Fibroblast of mammary gland (primary cell): Measurements from ENCODE around the gene DOCK1.

ENCODE experiments used
- DNase-seq: peaks from one replicate; pipeline ENCODE4 v3.0.0-alpha.2; 2010; ENCODE audit warnings: low read depth
- H3K4me3 ChIP-seq: 2 replicates; pipeline ENCODE4 v1.5.1; 2011; ENCODE audit warnings: low read depth, mild to moderate bottlenecking, low read length, moderate library complexity; ENCODE audit not compliant: control insufficient read depth
- TF ChIP-seq, protein P1 (sequence below): conservative IDR thresholded peaks from 2 replicates; pipeline ENCODE4 v1.5.1; 2011; ENCODE audit warnings: low read depth, low read length, inconsistent platforms; ENCODE audit not compliant: control insufficient read depth, insufficient read depth

The DOCK1 gene

DNA sequence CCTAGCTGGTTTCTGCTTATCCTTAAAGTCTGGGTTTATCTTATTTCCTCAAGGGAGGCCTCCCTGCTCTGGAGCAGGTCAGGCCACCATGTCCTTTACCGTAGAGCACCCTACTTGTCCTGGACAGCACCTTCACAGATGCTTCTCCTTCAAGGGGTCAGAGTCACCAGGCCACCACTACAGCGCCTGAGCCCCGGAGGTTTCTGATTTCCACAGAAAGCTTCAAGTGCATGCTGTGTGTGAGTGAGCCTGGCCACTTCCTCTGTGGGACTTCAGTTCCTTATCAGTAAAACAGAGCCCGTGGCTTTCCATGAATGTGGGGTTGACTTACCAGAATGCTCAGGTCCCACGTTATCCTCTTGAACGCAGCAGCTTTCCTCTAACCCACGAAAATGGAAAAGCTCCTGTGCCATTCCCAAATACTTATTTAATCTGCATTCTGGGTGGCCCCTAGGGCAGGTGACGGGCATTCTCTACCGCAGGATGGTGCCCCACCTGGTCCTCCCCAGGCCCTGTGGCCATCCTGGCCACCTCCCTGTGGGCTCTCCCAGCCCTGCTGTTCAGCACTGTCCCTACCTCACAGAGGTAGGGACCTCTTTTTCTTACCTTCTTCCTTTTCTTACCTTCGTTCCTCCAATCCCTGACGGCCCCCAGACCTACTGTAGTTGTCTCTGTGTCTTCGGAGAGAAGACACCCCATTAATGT is 1.4 kb upstream of the DOCK1 start:
- H3K4me3 ChIP-seq: no peak overlapping the region
- DNase-seq: no peak
- TF ChIP-seq, protein P1, sequence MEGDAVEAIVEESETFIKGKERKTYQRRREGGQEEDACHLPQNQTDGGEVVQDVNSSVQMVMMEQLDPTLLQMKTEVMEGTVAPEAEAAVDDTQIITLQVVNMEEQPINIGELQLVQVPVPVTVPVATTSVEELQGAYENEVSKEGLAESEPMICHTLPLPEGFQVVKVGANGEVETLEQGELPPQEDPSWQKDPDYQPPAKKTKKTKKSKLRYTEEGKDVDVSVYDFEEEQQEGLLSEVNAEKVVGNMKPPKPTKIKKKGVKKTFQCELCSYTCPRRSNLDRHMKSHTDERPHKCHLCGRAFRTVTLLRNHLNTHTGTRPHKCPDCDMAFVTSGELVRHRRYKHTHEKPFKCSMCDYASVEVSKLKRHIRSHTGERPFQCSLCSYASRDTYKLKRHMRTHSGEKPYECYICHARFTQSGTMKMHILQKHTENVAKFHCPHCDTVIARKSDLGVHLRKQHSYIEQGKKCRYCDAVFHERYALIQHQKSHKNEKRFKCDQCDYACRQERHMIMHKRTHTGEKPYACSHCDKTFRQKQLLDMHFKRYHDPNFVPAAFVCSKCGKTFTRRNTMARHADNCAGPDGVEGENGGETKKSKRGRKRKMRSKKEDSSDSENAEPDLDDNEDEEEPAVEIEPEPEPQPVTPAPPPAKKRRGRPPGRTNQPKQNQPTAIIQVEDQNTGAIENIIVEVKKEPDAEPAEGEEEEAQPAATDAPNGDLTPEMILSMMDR: no peak

DNA sequence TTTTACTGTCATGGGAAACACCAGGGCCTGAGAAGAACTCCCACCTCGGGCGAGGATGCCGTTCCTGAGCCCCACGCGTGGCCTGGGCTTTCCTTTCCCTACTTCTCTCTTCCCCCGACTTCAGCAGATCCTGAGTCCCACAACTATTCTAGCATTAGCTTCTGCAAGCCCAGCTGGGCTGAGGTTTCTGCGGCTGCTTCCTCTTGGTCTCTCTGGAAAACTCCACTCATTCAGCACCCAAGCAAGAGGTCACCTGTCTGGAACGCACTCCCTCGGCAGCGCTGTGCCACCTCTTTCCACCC is 761 bp upstream of the DOCK1 start:
- TF ChIP-seq, protein P1: no peak
- no peak for DNase-seq
- H3K4me3 ChIP-seq: peak overlapping the region; percentile 69

DNA sequence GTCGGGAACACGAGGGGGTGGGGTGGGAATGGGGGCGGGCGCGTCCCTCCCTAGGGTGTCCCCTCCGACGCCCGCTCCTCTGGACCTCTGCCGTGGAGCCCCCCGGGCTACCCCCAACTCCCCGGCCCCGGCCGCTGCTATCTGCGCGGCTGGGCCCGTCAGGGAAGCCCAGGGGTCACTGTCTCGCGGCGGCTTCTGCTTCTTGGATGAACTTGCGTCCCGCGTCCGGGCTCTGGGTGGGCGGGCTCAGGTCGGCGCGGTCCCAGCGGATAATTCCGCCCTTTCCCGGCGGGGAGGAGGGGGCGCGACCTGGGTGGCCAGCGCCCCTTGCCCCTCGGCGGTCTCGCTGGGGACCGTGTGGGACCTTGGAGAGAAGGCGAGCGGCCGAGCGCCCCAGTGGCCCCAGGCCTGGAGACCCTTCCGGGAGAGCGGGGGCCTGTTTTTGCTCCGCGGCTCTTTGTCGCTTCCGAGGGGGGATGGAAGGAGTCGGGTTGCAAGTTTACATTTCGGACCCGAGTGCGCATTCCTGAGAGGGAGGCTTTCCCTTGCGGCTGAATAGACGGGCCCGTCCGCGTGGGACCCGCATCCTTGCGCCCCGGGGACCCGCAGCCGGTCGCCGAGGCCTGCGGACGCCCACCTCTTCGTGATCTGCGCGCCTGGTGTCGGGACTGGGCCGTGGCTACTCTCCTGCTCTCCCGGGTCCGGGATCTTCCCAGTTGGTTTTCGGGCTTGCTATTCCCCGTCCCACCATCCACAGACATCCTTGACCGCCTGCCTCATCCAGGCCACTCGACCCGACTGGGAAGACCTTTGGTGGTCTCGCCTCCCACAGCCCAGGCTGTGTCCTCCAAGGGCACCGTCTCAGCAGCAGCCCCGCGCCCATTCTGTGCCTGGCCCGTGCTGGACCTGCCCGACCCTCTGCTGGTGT is 812 bp downstream of the DOCK1 start:
- TF ChIP-seq, protein P1: no peak
- DNase-seq: no peak
- H3K4me3 ChIP-seq: peak overlapping the region; percentile 69

DNA sequence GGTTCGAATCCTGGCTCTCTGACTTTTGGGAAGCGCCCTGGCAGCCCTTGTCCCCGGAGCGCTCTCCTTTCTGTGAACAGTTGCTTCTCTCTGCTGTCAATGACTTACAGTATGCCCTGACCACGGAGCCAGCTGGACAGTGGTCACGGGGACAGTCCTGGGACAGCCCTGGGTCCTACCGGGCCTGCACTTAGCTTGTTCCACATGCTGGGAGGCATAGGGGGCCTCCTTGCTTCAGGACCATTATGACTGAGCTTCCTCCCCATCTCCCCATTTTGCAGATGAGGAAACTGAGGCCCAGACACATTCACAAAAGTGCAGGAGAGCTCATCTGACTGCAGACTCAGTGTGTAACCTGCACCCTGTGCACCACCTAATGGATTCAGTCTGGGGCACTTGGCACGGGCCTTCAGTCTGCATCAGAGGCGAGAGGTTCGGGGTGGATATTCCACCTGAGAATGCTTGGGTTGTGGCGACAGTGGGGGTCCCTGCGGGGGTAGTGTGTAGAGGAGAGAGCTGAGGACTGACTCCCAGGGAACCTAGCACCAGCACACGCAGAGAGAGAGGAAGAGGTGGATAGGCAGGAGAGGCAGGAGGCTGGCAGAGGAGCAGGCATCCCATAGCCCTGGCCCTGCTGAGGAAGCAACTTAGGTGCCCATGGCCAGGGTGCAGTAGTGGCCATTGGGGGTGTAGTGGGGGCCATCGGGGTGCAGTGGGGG is 1.6 kb downstream of the DOCK1 start:
- TF ChIP-seq, protein P1: no peak
- H3K4me3 ChIP-seq: peak overlapping the region; percentile 69
- DNase-seq: no peak

DNA sequence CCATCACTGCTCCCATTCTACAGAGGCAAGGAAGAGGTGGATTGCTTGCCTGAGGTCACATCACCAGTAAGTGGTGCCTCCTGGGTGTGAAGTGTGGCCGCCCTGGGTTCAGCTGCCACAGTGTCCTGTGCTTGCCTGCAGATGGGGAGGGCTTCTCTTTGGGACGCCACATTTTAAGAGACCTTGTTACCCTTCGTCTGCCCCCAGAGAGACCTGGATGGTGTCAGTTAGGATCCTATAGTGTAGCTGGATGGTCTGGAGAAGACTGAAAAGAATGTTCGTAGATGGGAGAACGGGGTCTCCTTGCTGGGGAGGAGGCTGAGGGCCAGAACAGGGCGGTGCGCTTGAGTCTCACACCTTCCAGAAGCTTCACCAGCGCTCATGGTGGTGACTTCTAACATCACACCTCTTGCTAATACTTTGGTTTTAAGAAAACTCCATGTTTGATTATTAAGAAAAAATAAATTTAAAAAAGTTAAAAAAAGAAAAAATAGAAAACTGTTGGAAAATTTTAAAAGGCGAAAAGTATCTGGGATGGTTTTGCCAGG is 2.3 kb downstream of the DOCK1 start:
- no peak for DNase-seq
- H3K4me3 ChIP-seq: no peak overlapping the region
- TF ChIP-seq, protein P1: no peak

DNA sequence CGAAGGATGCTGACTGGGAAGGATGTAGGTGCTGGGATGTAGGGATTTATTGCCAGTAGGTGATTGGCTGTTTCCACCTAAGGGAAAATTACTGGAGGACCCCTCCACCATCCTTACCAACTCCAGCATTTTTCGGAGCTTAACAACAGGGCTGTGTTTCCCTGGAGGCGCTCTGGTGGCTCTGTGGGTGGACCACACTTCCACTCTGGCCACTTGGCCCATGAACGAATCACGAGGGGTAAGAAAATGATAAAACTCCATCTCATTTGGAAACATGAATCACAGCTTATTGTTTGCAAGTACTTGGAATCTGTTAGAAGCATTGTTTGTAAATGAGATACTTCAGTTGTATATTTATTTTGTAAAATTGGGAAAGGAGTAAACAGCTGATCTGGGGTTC is 3.0 kb downstream of the DOCK1 start:
- TF ChIP-seq, protein P1: no peak
- no peak for DNase-seq
- H3K4me3 ChIP-seq: no peak overlapping the region
